ENCODE results near the gene AGPAT4. TPM values are rescaled to one million over a fixed set of nuclear protein-coding genes. Genes with fewer than 3 reads are reported as not detected.

The AGPAT4 gene
- total and polyA plus RNA-seq, 2 donors (not counting 1 experiment from before 2014, with no cell fraction given), result 4.4 to 6.1 TPM

- H3K27ac Mint-ChIP-seq, result no peak overlapping the region
- no peaks in the 10 kb centered on the region for H3K4me1 Mint-ChIP-seq
- H3K9me3 Mint-ChIP-seq (ENCODE audit: insufficient read depth), result no peaks in the 10 kb centered on the region
- no peaks in the 10 kb centered on the region for H3K27me3 Mint-ChIP-seq
- 94% methylated on average over 18 of the region's 19 CpGs for WGBS (ENCODE audit: insufficient coverage)
- DNase-seq, result no peak
- no peak for ATAC-seq (ENCODE audit: low read depth)
- no peaks in the 10 kb centered on the region for H3K27me3 ChIP-seq (replicated peaks in 1 of 4; ENCODE audit: control extremely low read depth in 1 of 4, control insufficient read depth in 3 of 4, insufficient read depth in 4 of 4, low read length in 3 of 4)
- H3K79me2 ChIP-seq (ENCODE audit: control insufficient read depth, insufficient read depth, low read length), result no peaks in the 10 kb centered on the region
- H3K9me3 ChIP-seq (ENCODE audit: control extremely low read depth in 1 of 3, control insufficient read depth in 2 of 3, insufficient read depth in 1 of 3, low read length in 2 of 3), result no peaks in the 10 kb centered on the region
- H3K4me3 ChIP-seq (ENCODE audit: control extremely low read depth in 1 of 5, extremely low read depth in 1 of 5, insufficient read depth in 1 of 5, low read depth in 2 of 5, low read length in 4 of 5), result no peak overlapping the region
- H3K4me2 ChIP-seq (replicated peaks; ENCODE audit: low read depth, low read length, poor library complexity, severe bottlenecking), result no peak overlapping the region
- H3K4me3 Mint-ChIP-seq, result no peak overlapping the region
- H4K20me1 ChIP-seq (ENCODE audit: control insufficient read depth, insufficient read depth, low read length, poor library complexity, severe bottlenecking), result no peaks in the 10 kb centered on the region
- no peak overlapping the region for H2AFZ ChIP-seq (ENCODE audit: insufficient read depth, low read depth, low read length, poor library complexity, severe bottlenecking)
- no peak overlapping the region for H3K9ac ChIP-seq (ENCODE audit: low read length)
- no peaks in the 10 kb centered on the region for H3K36me3 ChIP-seq (replicated peaks in 1 of 2; ENCODE audit: control extremely low read depth in 1 of 2, control insufficient read depth in 1 of 2, extremely low read depth in 1 of 2, insufficient read depth in 2 of 2, low read length in 1 of 2)
- TF ChIP-seq CTCF (IDR thresholded peaks at IDR 0.05) (no peak), EZH2 (IDR thresholded peaks at IDR 0.05; ENCODE audit: borderline replicate concordance, insufficient read depth, low read depth, low read length, poor library complexity, severe bottlenecking) (no peak)
- H3K27ac ChIP-seq (ENCODE audit: low read length in 2 of 2), result no peak overlapping the region
- intact Hi-C loops (cut with micrococcal nuclease), result no loop called here
- no peaks in the 10 kb centered on the region for H3K4me1 ChIP-seq (ENCODE audit: control insufficient read depth in 2 of 2, insufficient read depth in 2 of 2, low read length in 2 of 2)
- POLR2A ChIA-PET, result no interaction called here
- CTCF ChIA-PET, result interaction anchor here (0.6 to 5.6 kb wide), 4 partner anchors 10 to 223 kb away, joined by 3 to 38 read pairs (median 4); no protein-coding TSS in a partner anchor
Measured at GRCh38 chr6:161151660-161152526, 122.0 kb downstream of the AGPAT4 start.

DNA sequence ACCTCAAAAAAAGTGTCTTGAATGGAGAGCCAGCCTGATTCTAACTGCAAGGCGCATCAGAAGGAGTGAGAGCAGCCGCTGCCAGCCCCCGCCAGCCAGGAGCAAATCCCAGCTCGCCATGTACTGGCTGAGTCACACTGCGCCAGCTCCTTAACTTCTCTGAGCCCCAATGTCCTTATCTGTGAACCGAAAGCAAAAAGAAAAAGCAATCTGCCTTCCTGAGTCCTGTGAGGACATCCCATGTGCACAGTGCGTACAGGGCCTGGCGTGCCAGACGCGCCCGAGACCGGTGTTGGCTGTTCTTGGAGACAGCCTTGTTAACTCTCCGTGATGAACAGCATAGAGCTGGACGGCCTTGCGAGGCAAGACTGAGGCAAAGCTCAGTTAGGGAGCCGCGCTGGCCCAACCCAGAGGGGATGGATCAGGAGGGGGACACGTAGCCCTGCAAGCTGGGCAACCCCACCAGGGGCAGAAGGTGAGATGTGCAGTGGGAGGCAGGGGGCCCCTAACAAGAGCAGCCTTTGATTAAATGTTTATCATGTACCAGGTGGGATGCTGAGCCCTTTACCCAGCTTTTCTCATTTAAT, 122.7 kb downstream of the AGPAT4 start:
- no peaks in the 10 kb centered on the region for H3K36me3 ChIP-seq (replicated peaks in 1 of 2; ENCODE audit: control extremely low read depth in 1 of 2, control insufficient read depth in 1 of 2, extremely low read depth in 1 of 2, insufficient read depth in 2 of 2, low read length in 1 of 2)
- no peak overlapping the region for H3K4me3 Mint-ChIP-seq
- H3K27ac Mint-ChIP-seq, result no peak overlapping the region
- no peaks in the 10 kb centered on the region for H3K4me1 Mint-ChIP-seq
- H3K4me2 ChIP-seq (replicated peaks; ENCODE audit: low read depth, low read length, poor library complexity, severe bottlenecking), result no peak overlapping the region
- H3K4me1 ChIP-seq (ENCODE audit: control insufficient read depth in 2 of 2, insufficient read depth in 2 of 2, low read length in 2 of 2), result no peaks in the 10 kb centered on the region
- H4K20me1 ChIP-seq (ENCODE audit: control insufficient read depth, insufficient read depth, low read length, poor library complexity, severe bottlenecking), result no peaks in the 10 kb centered on the region
- H3K79me2 ChIP-seq (ENCODE audit: control insufficient read depth, insufficient read depth, low read length), result no peaks in the 10 kb centered on the region
- TF ChIP-seq CTCF (IDR thresholded peaks at IDR 0.05), result no peak
- no peak for TF ChIP-seq EZH2 (IDR thresholded peaks at IDR 0.05; ENCODE audit: borderline replicate concordance, insufficient read depth, low read depth, low read length, poor library complexity, severe bottlenecking)
- 96% methylated on average over 18 of the region's 18 CpGs for WGBS (ENCODE audit: insufficient coverage)
- DNase-seq (no peak), ATAC-seq (ENCODE audit: low read depth) (no peak)
- no peak overlapping the region for H3K4me3 ChIP-seq (ENCODE audit: control extremely low read depth in 1 of 5, extremely low read depth in 1 of 5, insufficient read depth in 1 of 5, low read depth in 2 of 5, low read length in 4 of 5)
- H3K9me3 Mint-ChIP-seq (ENCODE audit: insufficient read depth), result no peaks in the 10 kb centered on the region
- H3K9me3 ChIP-seq (ENCODE audit: control extremely low read depth in 1 of 3, control insufficient read depth in 2 of 3, insufficient read depth in 1 of 3, low read length in 2 of 3), result no peaks in the 10 kb centered on the region
- H3K9ac ChIP-seq (ENCODE audit: low read length), result no peak overlapping the region
- ChIA-PET POLR2A (no interaction called here), CTCF (interaction anchor here (5.6 kb wide), 1 partner anchor 221 kb away, joined by 38 read pairs; no protein-coding TSS in a partner anchor)
- H3K27me3 Mint-ChIP-seq, result no peaks in the 10 kb centered on the region
- no peaks in the 10 kb centered on the region for H3K27me3 ChIP-seq (replicated peaks in 1 of 4; ENCODE audit: control extremely low read depth in 1 of 4, control insufficient read depth in 3 of 4, insufficient read depth in 4 of 4, low read length in 3 of 4)
- no peak overlapping the region for H3K27ac ChIP-seq (ENCODE audit: low read length in 2 of 2)
- intact Hi-C loops (cut with micrococcal nuclease), result no loop called here
- no peak overlapping the region for H2AFZ ChIP-seq (ENCODE audit: insufficient read depth, low read depth, low read length, poor library complexity, severe bottlenecking)

All from B cell (primary cell).